Kidney (tissue), 14 donors: ENCODE measurements around the gene HOXC6. TPM values are rescaled to one million over a fixed set of nuclear protein-coding genes. Genes with fewer than 3 reads are reported as not detected.

Experiments used
- DNase-seq, 5 donors: peaks; one replicate each; pipeline ENCODE4 v3.0.0-alpha.2; 2013 to 2020
- FAIRE-seq: peaks from 2 replicates; lab custom pipeline; 2012; peaks lifted over from hg19 to GRCh38; lab: Jason Lieb, UNC
- H3K27ac ChIP-seq, 2 donors: one replicate each; pipeline ENCODE4 v1.7.0; 2013; ENCODE audit warnings: low read depth in 2 of 2, low read length in 2 of 2, inconsistent platforms in 1 of 2
- H3K27me3 ChIP-seq: one replicate; pipeline ENCODE4 v1.7.1; 2013; ENCODE audit warnings: low read length, inconsistent platforms; ENCODE audit not compliant: control insufficient read depth, insufficient read depth
- H3K36me3 ChIP-seq, 3 donors: one replicate each; pipeline versions ENCODE4 v1.7.0 to v1.7.1; 2013; ENCODE audit warnings: low read length in 3 of 3, control low read depth in 1 of 3, inconsistent platforms in 1 of 3; ENCODE audit not compliant: insufficient read depth in 3 of 3, control insufficient read depth in 2 of 3
- H3K4me1 ChIP-seq, 3 donors: one replicate each; pipeline versions ENCODE4 v1.7.0 to v1.7.1; 2013; ENCODE audit warnings: low read length in 3 of 3, inconsistent platforms in 1 of 3, low read depth in 1 of 3; ENCODE audit not compliant: control insufficient read depth in 2 of 3, insufficient read depth in 2 of 3
- H3K4me3 ChIP-seq, 3 donors: one replicate each; pipeline versions ENCODE4 v1.7.0 to v1.8.1; 2013; ENCODE audit warnings: low read length in 3 of 3, control low read depth in 1 of 3, inconsistent platforms in 1 of 3
- H3K9ac ChIP-seq, 3 donors: one replicate each; pipeline versions ENCODE4 v1.7.0 to v1.7.1; 2013; ENCODE audit warnings: low read length in 3 of 3, control low read depth in 1 of 3, inconsistent platforms in 1 of 3
- H3K9me3 ChIP-seq, 3 donors: one replicate each; pipeline versions ENCODE4 v1.7.0 to v1.7.1; 2013; ENCODE audit warnings: low read length in 3 of 3, control low read depth in 1 of 3, inconsistent platforms in 1 of 3; ENCODE audit not compliant: control insufficient read depth in 2 of 3, insufficient read depth in 1 of 3
- CTCF ChIP-seq: IDR thresholded peaks from 3 replicates; pipeline ENCODE4 v1.5.1; 2012; ENCODE audit warnings: mild to moderate bottlenecking, moderate library complexity, borderline replicate concordance; ENCODE audit not compliant: insufficient read depth; ENCODE audit errors: extremely low read depth
- intact Hi-C: fragments of 100-400 bp; cut with DNase I; formaldehyde crosslinking; loops from one replicate; pipeline ENCODE4 v1.11.1; 2022
- polyA plus RNA-seq: library from polyadenylated mRNA; stranded (reverse); fragments of 350-450 nt; fragmentation: Illumina TruSeq; extraction: RNeasy Lipid Tissue Mini Kit (QIAGEN cat#74804); gene quantifications from one replicate; pipeline ENCODE4 v1.2.3, GENCODE V29; 2014; ENCODE audit warnings: low read depth, low replicate concordance; ENCODE audit not compliant: insufficient read depth
- total RNA-seq: library from RNA; stranded (reverse); fragmentation: NEBNext Ultra II Directional; extraction: Animal tissue kit (Norgen Biotek cat#: 25700); gene quantifications from one replicate; pipeline ENCODE4 v1.2.1, GENCODE V29; 2021
- donor health status: control.
- donor health status: control.
- donor health status: control.
- donor health status: control.
- donor health status: control.
- donor health status: DM: yes; HTN: yes; CAD: no.
- donor health status: Normal renal cell carcinoma (clear cell type).

Gene HOXC6
- total and polyA plus RNA-seq, 2 donors from 2014 or later: 11.4 to 22.0 TPM

- DNase-seq: peak in 4 of 5 donors; percentile 70 to 83 (median 77)
- Histone ChIP-seq H3K4me3 (peak overlapping the region; percentile 53 to 88 (median 75)), H3K9ac (peak overlapping the region; percentile 10 to 95 (median 58)), H3K27ac (peak overlapping the region; percentile 87 to 93), H3K27me3 (peaks cover 3% of the 10 kb centered on the region), H3K36me3 (no peaks in the 10 kb centered on the region), H3K4me1 (peaks cover 0 to 24% (median 21%) of the 10 kb centered on the region in 3 donors), H3K9me3 (no peaks in the 10 kb centered on the region)
- intact Hi-C loops: no loop called here
- FAIRE-seq: no peak
- TF ChIP-seq CTCF: no peak
Measured at GRCh38 chr12:53996240-53997203, 31.7 kb upstream of the HOXC6 start.

GRCh38 chr12:53997204-53998109, 30.8 kb upstream of the HOXC6 start:
- Histone ChIP-seq H3K9ac (peak overlapping the region; percentile 10 to 95 (median 49)), H3K36me3 (no peaks in the 10 kb centered on the region), H3K4me3 (peak overlapping the region; percentile 39 to 88 (median 53)), H3K27me3 (peaks cover 3% of the 10 kb centered on the region), H3K27ac (peak overlapping the region; percentile 87 to 93), H3K9me3 (no peaks in the 10 kb centered on the region), H3K4me1 (peaks cover 0 to 24% (median 17%) of the 10 kb centered on the region in 3 donors)
- no peak for FAIRE-seq
- TF ChIP-seq CTCF: no peak
- intact Hi-C loops: no loop called here
- peak in 1 of 5 donors; percentile 82 for DNase-seq

GRCh38 chr12:53998110-53998899, 29.9 kb upstream of the HOXC6 start:
- H3K27ac ChIP-seq: peak overlapping the region; percentile 87 to 93
- H3K4me3 ChIP-seq: peak overlapping the region; percentile 2 to 88 (median 19)
- intact Hi-C loops: no loop called here
- peaks cover 2% of the 10 kb centered on the region for H3K27me3 ChIP-seq
- DNase-seq (peak in 4 of 5 donors; percentile 80 to 85 (median 84)), FAIRE-seq (no peak)
- peaks cover 0 to 18% (median 15%) of the 10 kb centered on the region in 3 donors for H3K4me1 ChIP-seq
- no peak for TF ChIP-seq CTCF
- no peaks in the 10 kb centered on the region for H3K9me3 ChIP-seq
- no peaks in the 10 kb centered on the region for H3K36me3 ChIP-seq
- H3K9ac ChIP-seq: peak overlapping the region; percentile 20 to 95 (median 49)
